GM18907 (cell line): ENCODE data around the gene SPATA19.

Experiments
- ATAC-seq: cut with Tn5 transposase; IDR thresholded peaks from one replicate; pipeline ENCODE4 v1.9.1; 2021; ENCODE audit warnings: mild to moderate bottlenecking, moderate library complexity; ENCODE audit not compliant: unreplicated experiment

Gene SPATA19

GRCh38 chr11:133835593-133836548 is 9.4 kb downstream of the SPATA19 start:
- no peak for ATAC-seq

GRCh38 chr11:133834682-133835592 is 10.4 kb downstream of the SPATA19 start:
- ATAC-seq: peak; percentile 93

- no peak for ATAC-seq
Measured at GRCh38 chr11:133833898-133834681, 11.2 kb downstream of the SPATA19 start.

GRCh38 chr11:133832991-133833897 is 12.1 kb downstream of the SPATA19 start:
- no peak for ATAC-seq

GRCh38 chr11:133832096-133832990 is 13.0 kb downstream of the SPATA19 start:
- no peak for ATAC-seq

GRCh38 chr11:133830931-133831907 is 14.1 kb downstream of the SPATA19 start:
- ATAC-seq: no peak

- ATAC-seq: no peak
Measured at GRCh38 chr11:133829566-133829965, 15.7 kb downstream of the SPATA19 start.

GRCh38 chr11:133828871-133829270 is 16.4 kb downstream of the SPATA19 start:
- no peak for ATAC-seq

GRCh38 chr11:133827556-133827955 is 17.8 kb downstream of the SPATA19 start:
- ATAC-seq: no peak

- ATAC-seq: no peak
Measured at GRCh38 chr11:133826866-133827265, 18.4 kb downstream of the SPATA19 start.

GRCh38 chr11:133825666-133826065 is 19.6 kb downstream of the SPATA19 start:
- no peak for ATAC-seq

- ATAC-seq: no peak
Measured at GRCh38 chr11:133825156-133825555, 20.2 kb downstream of the SPATA19 start.

GRCh38 chr11:133824593-133824992 is 20.7 kb downstream of the SPATA19 start:
- ATAC-seq: no peak

GRCh38 chr11:133823614-133824013 is 21.7 kb downstream of the SPATA19 start:
- ATAC-seq: no peak

GRCh38 chr11:133823211-133823610 is 22.1 kb downstream of the SPATA19 start:
- no peak for ATAC-seq

GRCh38 chr11:133821776-133822175 is 23.5 kb downstream of the SPATA19 start:
- ATAC-seq: no peak

GRCh38 chr11:133819746-133820315 is 25.5 kb downstream of the SPATA19 start:
- ATAC-seq: no peak
